ENCODE measurements around the gene PRKN. TPM values are rescaled to one million over a fixed set of nuclear protein-coding genes. Genes with fewer than 3 reads are reported as not detected.

PRKN gene
- total RNA-seq, 1 donor from 2014 or later = 2.8 TPM

DNA sequence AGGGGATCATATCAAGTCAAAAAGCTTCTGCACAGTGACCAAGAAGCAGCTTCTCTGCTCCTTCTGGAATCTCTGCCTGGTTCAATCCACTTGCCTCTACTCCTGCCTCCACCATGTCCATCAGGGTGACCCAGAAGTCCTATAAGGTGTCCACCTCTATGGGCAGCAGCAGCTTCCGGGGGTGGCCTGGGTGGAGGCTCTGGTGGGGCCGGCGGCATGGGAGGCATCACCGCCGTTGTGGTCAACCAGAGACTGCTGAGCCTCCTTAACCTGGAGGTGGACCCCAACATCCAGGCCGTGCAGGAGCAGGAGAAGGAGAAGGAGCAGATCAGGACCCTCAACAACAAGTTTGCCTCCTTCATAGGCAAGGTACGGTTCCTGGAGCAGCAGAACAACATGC lies 159.3 kb downstream of the PRKN start:
- H3K4me3 Mint-ChIP-seq = no peak overlapping the region
- TF ChIP-seq EZH2 (IDR thresholded peaks at IDR 0.05) (no peak), EZH2phosphoT487 (IDR thresholded peaks at IDR 0.05) (no peak)
- TF ChIP-seq, protein P1, sequence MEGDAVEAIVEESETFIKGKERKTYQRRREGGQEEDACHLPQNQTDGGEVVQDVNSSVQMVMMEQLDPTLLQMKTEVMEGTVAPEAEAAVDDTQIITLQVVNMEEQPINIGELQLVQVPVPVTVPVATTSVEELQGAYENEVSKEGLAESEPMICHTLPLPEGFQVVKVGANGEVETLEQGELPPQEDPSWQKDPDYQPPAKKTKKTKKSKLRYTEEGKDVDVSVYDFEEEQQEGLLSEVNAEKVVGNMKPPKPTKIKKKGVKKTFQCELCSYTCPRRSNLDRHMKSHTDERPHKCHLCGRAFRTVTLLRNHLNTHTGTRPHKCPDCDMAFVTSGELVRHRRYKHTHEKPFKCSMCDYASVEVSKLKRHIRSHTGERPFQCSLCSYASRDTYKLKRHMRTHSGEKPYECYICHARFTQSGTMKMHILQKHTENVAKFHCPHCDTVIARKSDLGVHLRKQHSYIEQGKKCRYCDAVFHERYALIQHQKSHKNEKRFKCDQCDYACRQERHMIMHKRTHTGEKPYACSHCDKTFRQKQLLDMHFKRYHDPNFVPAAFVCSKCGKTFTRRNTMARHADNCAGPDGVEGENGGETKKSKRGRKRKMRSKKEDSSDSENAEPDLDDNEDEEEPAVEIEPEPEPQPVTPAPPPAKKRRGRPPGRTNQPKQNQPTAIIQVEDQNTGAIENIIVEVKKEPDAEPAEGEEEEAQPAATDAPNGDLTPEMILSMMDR (IDR thresholded peaks at IDR 0.05) = no peak
- Histone ChIP-seq H3K36me3 (no peaks in the 10 kb centered on the region), H3K4me1 (no peaks in the 10 kb centered on the region), H3K9ac (no peak overlapping the region), H4K20me1 (ENCODE audit: low read depth) (no peaks in the 10 kb centered on the region), H2AFZ (replicated peaks) (no peak overlapping the region), H3K4me3 (no peak overlapping the region), H3K9me3 (ENCODE audit: low read depth) (peaks cover 7% of the 10 kb centered on the region), H3F3A (ENCODE audit: low read depth) (no peaks in the 10 kb centered on the region), H3K27me3 (no peaks in the 10 kb centered on the region), H3K79me2 (ENCODE audit: low read depth) (no peaks in the 10 kb centered on the region), H3K27ac (no peak overlapping the region), H3K4me2 (no peak overlapping the region)
- H3K4me1 Mint-ChIP-seq = no peaks in the 10 kb centered on the region
- no peak for DNase-seq (ENCODE audit: low spot score)
- H3K27me3 Mint-ChIP-seq (ENCODE audit: insufficient read depth, low read depth) = no peaks in the 10 kb centered on the region
- H3K9me3 Mint-ChIP-seq = peaks cover 34% of the 10 kb centered on the region
- H3K36me3 Mint-ChIP-seq = peaks cover 5% of the 10 kb centered on the region
- no peak overlapping the region for H3K27ac Mint-ChIP-seq

DNA sequence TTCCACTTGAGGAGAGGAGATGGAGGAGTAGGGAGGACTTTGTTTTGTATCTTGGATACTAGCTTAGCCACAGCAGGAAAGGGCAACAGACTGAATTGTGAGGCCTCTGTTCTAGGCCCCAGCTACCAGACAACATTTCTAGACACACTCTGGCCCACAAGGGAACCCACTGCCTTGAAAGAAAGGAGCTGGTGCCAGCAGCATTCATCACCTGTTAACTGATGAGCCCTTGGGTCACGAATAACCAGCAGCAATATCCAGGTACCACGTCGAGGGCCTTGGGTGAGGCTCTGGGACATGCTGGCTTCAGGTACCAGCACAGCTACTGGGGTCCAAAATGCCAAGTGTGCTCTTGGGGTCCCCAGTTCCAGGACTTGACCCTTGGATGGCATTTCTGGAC lies 165.5 kb downstream of the PRKN start:
- peaks cover 27% of the 10 kb centered on the region for H3K9me3 Mint-ChIP-seq
- no peak overlapping the region for H3K9ac ChIP-seq
- no peaks in the 10 kb centered on the region for H3K27me3 ChIP-seq
- no peaks in the 10 kb centered on the region for H3K79me2 ChIP-seq (ENCODE audit: low read depth)
- H3K4me3 Mint-ChIP-seq = no peak overlapping the region
- H3K36me3 Mint-ChIP-seq = peaks cover 4% of the 10 kb centered on the region
- no peaks in the 10 kb centered on the region for H3K4me1 ChIP-seq
- peaks cover 7% of the 10 kb centered on the region for H3K9me3 ChIP-seq (ENCODE audit: low read depth)
- no peaks in the 10 kb centered on the region for H4K20me1 ChIP-seq (ENCODE audit: low read depth)
- no peak for TF ChIP-seq EZH2 (IDR thresholded peaks at IDR 0.05)
- TF ChIP-seq EZH2phosphoT487 (IDR thresholded peaks at IDR 0.05) = no peak
- TF ChIP-seq, protein P1 (IDR thresholded peaks at IDR 0.05) = no peak
- H2AFZ ChIP-seq (replicated peaks) = no peak overlapping the region
- peaks cover 2% of the 10 kb centered on the region for H3K27me3 Mint-ChIP-seq (ENCODE audit: insufficient read depth, low read depth)
- H3F3A ChIP-seq (ENCODE audit: low read depth) = no peaks in the 10 kb centered on the region
- H3K4me2 ChIP-seq = no peak overlapping the region
- peaks cover 5% of the 10 kb centered on the region for H3K4me1 Mint-ChIP-seq
- H3K27ac ChIP-seq = no peak overlapping the region
- H3K27ac Mint-ChIP-seq = no peak overlapping the region
- no peak for DNase-seq (ENCODE audit: low spot score)
- no peak overlapping the region for H3K4me3 ChIP-seq
- H3K36me3 ChIP-seq = no peaks in the 10 kb centered on the region

DNA sequence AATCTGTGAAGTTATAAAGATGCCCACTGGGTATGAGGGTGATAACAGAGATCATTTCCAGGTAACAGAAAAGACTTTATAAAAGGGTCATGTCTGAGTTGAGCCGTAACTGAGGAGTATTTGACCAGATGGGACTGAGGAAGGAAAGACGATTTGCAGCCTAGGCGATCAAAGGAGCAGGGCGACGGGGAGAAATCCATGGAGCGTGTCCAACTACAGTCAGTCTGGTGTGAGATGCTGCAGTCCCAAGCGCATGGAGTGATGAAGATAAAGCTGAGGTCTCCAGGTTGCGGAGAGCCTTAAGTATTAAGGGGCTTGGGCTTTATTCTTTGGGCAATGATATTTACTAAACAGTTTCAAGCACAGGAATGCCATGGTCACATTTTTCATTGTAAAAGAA lies 166.7 kb downstream of the PRKN start:
- H3K27ac Mint-ChIP-seq = peak overlapping the region; percentile 8
- TF ChIP-seq EZH2 (IDR thresholded peaks at IDR 0.05) = no peak
- no peak for TF ChIP-seq EZH2phosphoT487 (IDR thresholded peaks at IDR 0.05)
- TF ChIP-seq, protein P1 (IDR thresholded peaks at IDR 0.05) = no peak
- no peak overlapping the region for H3K4me3 ChIP-seq
- H3K27ac ChIP-seq = no peak overlapping the region
- H3K36me3 Mint-ChIP-seq = peaks cover 4% of the 10 kb centered on the region
- no peak for DNase-seq (ENCODE audit: low spot score)
- no peaks in the 10 kb centered on the region for H3F3A ChIP-seq (ENCODE audit: low read depth)
- no peaks in the 10 kb centered on the region for H3K36me3 ChIP-seq
- no peak overlapping the region for H3K4me3 Mint-ChIP-seq
- H3K4me1 ChIP-seq = no peaks in the 10 kb centered on the region
- H3K4me2 ChIP-seq = no peak overlapping the region
- peaks cover 7% of the 10 kb centered on the region for H3K9me3 ChIP-seq (ENCODE audit: low read depth)
- no peaks in the 10 kb centered on the region for H3K79me2 ChIP-seq (ENCODE audit: low read depth)
- no peak overlapping the region for H2AFZ ChIP-seq (replicated peaks)
- H3K27me3 Mint-ChIP-seq (ENCODE audit: insufficient read depth, low read depth) = peaks cover 2% of the 10 kb centered on the region
- peaks cover 17% of the 10 kb centered on the region for H3K9me3 Mint-ChIP-seq
- H3K9ac ChIP-seq = no peak overlapping the region
- no peaks in the 10 kb centered on the region for H4K20me1 ChIP-seq (ENCODE audit: low read depth)
- peaks cover 5% of the 10 kb centered on the region for H3K4me1 Mint-ChIP-seq
- no peaks in the 10 kb centered on the region for H3K27me3 ChIP-seq

All from neural progenitor cell (in vitro differentiated cells).